Spleen (tissue), 11 donors: ENCODE results near the gene SLC35F3. TPM values are rescaled to one million over a fixed set of nuclear protein-coding genes. Genes with fewer than 3 reads are reported as not detected.

Experiments used
- DNase-seq: peaks from one replicate; pipeline ENCODE4 v3.0.0-alpha.2; 2020
- H3K27ac ChIP-seq, 8 donors: fragments of 200-600 bp; sonication (generic) in 7 of 8; 1 replicate in 4 of 8; 2 replicates in 4 of 8; pipeline versions ENCODE4 v1.5.0 to v1.8.0; 2016 to 2021; ENCODE audit warnings: inconsistent platforms in 4 of 8, mild to moderate bottlenecking in 4 of 8, moderate library complexity in 1 of 8
- H3K27me3 ChIP-seq, 7 donors: fragments of 200-600 bp; sonication (generic) in 6 of 7; replicated peaks in 1 of 7; 1 replicate in 4 of 7; 2 replicates in 3 of 7; pipeline versions ENCODE4 v1.5.0 to v1.8.0; 2016 to 2021; ENCODE audit warnings: inconsistent platforms in 3 of 7, mild to moderate bottlenecking in 1 of 7
- H3K36me3 ChIP-seq, 6 donors: fragments of 200-600 bp; sonication (generic) in 5 of 6; 1 replicate in 4 of 6; 2 replicates in 2 of 6; pipeline versions ENCODE4 v1.5.0 to v1.8.0; 2016 to 2021; ENCODE audit warnings: inconsistent platforms in 2 of 6
- H3K4me1 ChIP-seq, 6 donors: fragments of 200-600 bp; sonication (generic) in 5 of 6; 1 replicate in 3 of 6; 2 replicates in 3 of 6; pipeline versions ENCODE4 v1.5.0 to v1.8.0; 2016 to 2021; ENCODE audit warnings: inconsistent platforms in 3 of 6
- H3K4me3 ChIP-seq, 8 donors: fragments of 200-600 bp; sonication (generic) in 7 of 8; 1 replicate in 4 of 8; 2 replicates in 4 of 8; pipeline versions ENCODE4 v1.5.0 to v1.8.0; 2016 to 2021; ENCODE audit warnings: inconsistent platforms in 4 of 8, mild to moderate bottlenecking in 4 of 8, moderate library complexity in 2 of 8
- H3K9me3 ChIP-seq, 8 donors: fragments of 200-600 bp; sonication (generic) in 7 of 8; 1 replicate in 4 of 8; 2 replicates in 4 of 8; pipeline versions ENCODE4 v1.5.0 to v1.8.0; 2016 to 2021; ENCODE audit warnings: inconsistent platforms in 4 of 8
- CTCF ChIP-seq, 11 experiments: fragments of 200-600 bp in 7 of 11; fragments of 450-650 bp in 4 of 11; sonication (generic) in 4 of 11; IDR thresholded peaks in 8 of 11; conservative IDR thresholded peaks in 3 of 11; 1 replicate in 7 of 11; 2 replicates in 4 of 11; pipeline versions ENCODE4 v1.4.0 to v1.8.0; 2016 to 2021; ENCODE audit warnings: antibody characterized with exemption in 11 of 11, inconsistent platforms in 4 of 11, mild to moderate bottlenecking in 1 of 11
- POLR2A ChIP-seq, 3 donors: fragments of 450-650 bp; IDR thresholded peaks; one replicate each; pipeline ENCODE4 v1.5.1; 2017; ENCODE audit warnings: antibody characterized with exemption in 3 of 3, mild to moderate bottlenecking in 1 of 3
- POLR2AphosphoS5 ChIP-seq, 3 donors: sonication (generic); formaldehyde crosslinking; IDR thresholded peaks; one replicate each; pipeline ENCODE4 v1.5.1; 2017; ENCODE audit warnings: antibody characterized with exemption in 3 of 3
- WGBS, 5 donors: extraction: QIAGEN DNeasy Blood & Tissue Kit in 3 of 5; methylation state at CpG; one replicate each; pipeline versions ENCODE4 v1.1.5 to v1.1.7; 2013 to 2018; 5-methylcytosine and 5-hydroxymethylcytosine counted together
- intact Hi-C: fragments of 100-400 bp; cut with DNase I; formaldehyde crosslinking; loops from one replicate; pipeline ENCODE4 v1.15.0; 2023; ENCODE audit warnings: low total_unique reads
- polyA plus RNA-seq, 3 donors: library from polyadenylated mRNA; stranded (reverse); fragments of 200-250 nt; gene quantifications; one replicate each; pipeline ENCODE4 v1.2.1, GENCODE V29; 2013
- total RNA-seq, 7 donors: library from RNA; depleted of rRNA in 3 of 7; stranded (reverse); fragments of >200 nt in 3 of 7; fragmentation: NEBNext Ultra II Directional in 4 of 7; extraction: Animal tissue kit (Norgen Biotek cat#: 25700) in 4 of 7; gene quantifications; one replicate each; pipeline versions ENCODE4 v1.1.0 to v1.2.1, GENCODE V29; 2016 to 2021
- donor health status: healthy with polysubstance abuse.
- donor health status: DM: no; HTN: no; CAD: no; lungs with moderate emphysema.
- donor health status: DM: no; HTN: no; CAD: no.
- donor health status: Bipolar disorder and iron deficiency.
- donor health status: healthy.
- donor health status: DM: no; HTN: no; CAD: no.
- donor health status: DM: yes; HTN: yes; CAD: no.

Gene SLC35F3
- total and polyA plus RNA-seq, 10 donors, result 0.03 to 0.44 (median 0.11) TPM; not detected in 5

GRCh38 chr1:234164098-234164709 is 259.7 kb downstream of the SLC35F3 start:
- WGBS, 5 donors, result 53 to 72% (median 69%) methylated on average over 5 of the region's 5 CpGs
- no peak overlapping the region for H3K27ac ChIP-seq
- no peak overlapping the region for H3K4me3 ChIP-seq
- no peaks in the 10 kb centered on the region for H3K9me3 ChIP-seq
- no peak for DNase-seq
- peaks cover 0 to 6% (median 0%) of the 10 kb centered on the region in 7 donors for H3K27me3 ChIP-seq
- no peaks in the 10 kb centered on the region for H3K4me1 ChIP-seq
- intact Hi-C loops, result no loop called here
- H3K36me3 ChIP-seq, result no peaks in the 10 kb centered on the region
- no peak for TF ChIP-seq CTCF (IDR thresholded peaks at IDR 0.05 in 8 of 11, conservative IDR thresholded peaks at IDR 0.05 in 3 of 11)
- no peak for TF ChIP-seq POLR2A (IDR thresholded peaks at IDR 0.05)
- TF ChIP-seq POLR2AphosphoS5 (IDR thresholded peaks at IDR 0.05), result no peak

- Histone ChIP-seq H3K9me3 (no peaks in the 10 kb centered on the region), H3K27ac (no peak overlapping the region), H3K27me3 (peaks cover 0 to 10% (median 0%) of the 10 kb centered on the region in 7 donors), H3K4me1 (peaks cover 0 to 4% (median 0%) of the 10 kb centered on the region in 6 donors), H3K36me3 (no peaks in the 10 kb centered on the region), H3K4me3 (no peak overlapping the region)
- no peak for DNase-seq
- WGBS, 5 donors, result 57 to 80% (median 75%) methylated on average over 7 of the region's 7 CpGs
- intact Hi-C loops, result no loop called here
- peak in 1 of 3 donors; percentile 24 for TF ChIP-seq POLR2AphosphoS5 (IDR thresholded peaks at IDR 0.05)
- no peak for TF ChIP-seq CTCF (IDR thresholded peaks at IDR 0.05 in 8 of 11, conservative IDR thresholded peaks at IDR 0.05 in 3 of 11)
- TF ChIP-seq POLR2A (IDR thresholded peaks at IDR 0.05), result no peak
These were observed 263.7 kb downstream of the SLC35F3 start for GRCh38 chr1:234168061-234168724.

GRCh38 chr1:234169161-234169849 is 264.8 kb downstream of the SLC35F3 start:
- TF ChIP-seq POLR2A (IDR thresholded peaks at IDR 0.05) (no peak), POLR2AphosphoS5 (IDR thresholded peaks at IDR 0.05) (no peak), CTCF (IDR thresholded peaks at IDR 0.05 in 8 of 11, conservative IDR thresholded peaks at IDR 0.05 in 3 of 11) (no peak)
- WGBS, 5 donors, result 82 to 89% (median 87%) methylated on average over 7 to 9 of the region's 9 CpGs
- no peaks in the 10 kb centered on the region for H3K9me3 ChIP-seq
- intact Hi-C loops, result no loop called here
- no peak overlapping the region for H3K27ac ChIP-seq
- H3K4me3 ChIP-seq, result no peak overlapping the region
- H3K36me3 ChIP-seq, result no peaks in the 10 kb centered on the region
- DNase-seq, result no peak
- peaks cover 0 to 10% (median 0%) of the 10 kb centered on the region in 7 donors for H3K27me3 ChIP-seq
- H3K4me1 ChIP-seq, result peaks cover 0 to 4% (median 0%) of the 10 kb centered on the region in 6 donors

- Histone ChIP-seq H3K27ac (no peak overlapping the region), H3K4me3 (no peak overlapping the region), H3K4me1 (peaks cover 0 to 4% (median 0%) of the 10 kb centered on the region in 6 donors), H3K27me3 (peaks cover 0 to 10% (median 0%) of the 10 kb centered on the region in 7 donors), H3K36me3 (no peaks in the 10 kb centered on the region), H3K9me3 (no peaks in the 10 kb centered on the region)
- intact Hi-C loops, result no loop called here
- TF ChIP-seq CTCF (IDR thresholded peaks at IDR 0.05 in 8 of 11, conservative IDR thresholded peaks at IDR 0.05 in 3 of 11) (no peak), POLR2A (IDR thresholded peaks at IDR 0.05) (no peak), POLR2AphosphoS5 (IDR thresholded peaks at IDR 0.05) (no peak)
- DNase-seq, result no peak
- 73 to 88% (median 80%) methylated on average over 4 of the region's 4 CpGs for WGBS, 5 donors
These were observed 265.6 kb downstream of the SLC35F3 start for GRCh38 chr1:234170067-234170466.
